SK-N-SH treated with all-trans-retinoic acid at 6 μM for 48 hours (cell line): ENCODE results near the gene CRACR2A.

Experiments
- ATAC-seq: fragments of 200-7000 bp; cut with Tn5 transposase; 3 replicates; pipeline ENCODE4 v1.9.1; 2020; ENCODE audit warnings: mild to moderate bottlenecking, moderate library complexity
- ARNTL ChIP-seq: fragments of 450-650 bp; formaldehyde crosslinking; IDR thresholded peaks from 2 replicates; pipeline ENCODE4 v1.5.0; 2020; ENCODE audit warnings: low read depth, mild to moderate bottlenecking, moderate library complexity, borderline replicate concordance
- BACH2 ChIP-seq: fragments of 250-450 bp; sonication (Bioruptor Pico); IDR thresholded peaks from 2 replicates; pipeline ENCODE4 v1.9.0; 2021; ENCODE audit warnings: mild to moderate bottlenecking, borderline replicate concordance
- CSDC2 ChIP-seq: fragments of 250-450 bp; sonication (Bioruptor Pico); IDR thresholded peaks from 2 replicates; pipeline ENCODE4 v1.5.0; 2020; ENCODE audit warnings: mild to moderate bottlenecking, moderate library complexity
- ESRRG ChIP-seq: fragments of 250-450 bp; sonication (Bioruptor Pico); IDR thresholded peaks from 2 replicates; pipeline ENCODE4 v1.6.1; 2021; ENCODE audit warnings: mild to moderate bottlenecking
- GLIS3 ChIP-seq: fragments of 250-450 bp; sonication (Bioruptor Pico); IDR thresholded peaks from 2 replicates; pipeline ENCODE4 v1.5.0; 2020; ENCODE audit warnings: mild to moderate bottlenecking, moderate library complexity
- ISL1 ChIP-seq: fragments of 250-450 bp; sonication (Bioruptor Pico); IDR thresholded peaks from 2 replicates; pipeline ENCODE4 v2.1.2; 2022; ENCODE audit warnings: mild to moderate bottlenecking, moderate library complexity
- OSR1 ChIP-seq: fragments of 250-450 bp; sonication (Bioruptor Pico); IDR thresholded peaks from 2 replicates; pipeline ENCODE4 v1.8.0; 2022; ENCODE audit warnings: moderate library complexity, mild to moderate bottlenecking, inconsistent platforms
- PPARA ChIP-seq: fragments of 250-450 bp; sonication (Bioruptor Pico); IDR thresholded peaks from 2 replicates; pipeline ENCODE4 v1.5.0; 2020; ENCODE audit warnings: mild to moderate bottlenecking, borderline replicate concordance
- RARB ChIP-seq: fragments of 250-450 bp; sonication (Bioruptor Pico); IDR thresholded peaks from 2 replicates; pipeline ENCODE4 v1.8.0; 2021; ENCODE audit warnings: mild to moderate bottlenecking, moderate library complexity
- SNAI2 ChIP-seq: fragments of 250-450 bp; sonication (Bioruptor Pico); IDR thresholded peaks from 2 replicates; pipeline ENCODE4 v1.5.0; 2020; ENCODE audit warnings: mild to moderate bottlenecking, moderate library complexity
- TCF4 ChIP-seq: fragments of 250-450 bp; sonication (Bioruptor Pico); IDR thresholded peaks from 2 replicates; pipeline ENCODE4 v1.8.0; 2021; ENCODE audit warnings: mild to moderate bottlenecking, moderate library complexity, borderline replicate concordance
- ZC3H10 ChIP-seq: fragments of 250-450 bp; sonication (Bioruptor Pico); IDR thresholded peaks from 2 replicates; pipeline ENCODE4 v1.5.1; 2021; ENCODE audit warnings: mild to moderate bottlenecking, moderate library complexity
- ZFP3 ChIP-seq: fragments of 250-450 bp; sonication (Bioruptor Pico); IDR thresholded peaks from 2 replicates; pipeline ENCODE4 v1.5.0; 2020; ENCODE audit warnings: mild to moderate bottlenecking, moderate library complexity
- ZFP30 ChIP-seq: fragments of 450-650 bp; formaldehyde crosslinking; IDR thresholded peaks from 2 replicates; pipeline ENCODE4 v1.5.0; 2022; ENCODE audit warnings: mild to moderate bottlenecking, moderate library complexity
- ZNF565 ChIP-seq: fragments of 450-650 bp; formaldehyde crosslinking; conservative IDR thresholded peaks from 2 replicates; pipeline ENCODE4 v1.5.0; 2020; ENCODE audit warnings: low read depth, mild to moderate bottlenecking, moderate library complexity
- ZNF8 ChIP-seq: fragments of 450-650 bp; formaldehyde crosslinking; IDR thresholded peaks from 2 replicates; pipeline ENCODE4 v1.5.0; 2020; ENCODE audit warnings: mild to moderate bottlenecking, moderate library complexity
- TF ChIP-seq, protein P1 (sequence below): fragments of 250-450 bp; sonication (Bioruptor Pico); IDR thresholded peaks from 2 replicates; pipeline ENCODE4 v1.5.1; 2020; ENCODE audit warnings: low read depth, mild to moderate bottlenecking, moderate library complexity
- TF ChIP-seq, protein P2 (sequence below): fragments of 250-450 bp; sonication (Bioruptor Pico); IDR thresholded peaks from 2 replicates; pipeline ENCODE4 v1.5.0; 2020; ENCODE audit warnings: mild to moderate bottlenecking, moderate library complexity
- TF ChIP-seq, protein P3 (sequence below): fragments of 250-450 bp; sonication (Bioruptor Pico); IDR thresholded peaks from 2 replicates; pipeline ENCODE4 v1.5.1; 2021; ENCODE audit warnings: mild to moderate bottlenecking, moderate library complexity
- TF ChIP-seq, protein P4 (sequence below): fragments of 250-450 bp; sonication (Bioruptor Pico); IDR thresholded peaks from 2 replicates; pipeline ENCODE4 v1.8.0; 2020; ENCODE audit warnings: mild to moderate bottlenecking, moderate library complexity, borderline replicate concordance
- TF ChIP-seq, protein P5 (sequence below): fragments of 250-450 bp; sonication (Bioruptor Pico); IDR thresholded peaks from 2 replicates; pipeline ENCODE4 v1.8.0; 2021; ENCODE audit warnings: low read depth, mild to moderate bottlenecking, moderate library complexity, borderline replicate concordance

Gene CRACR2A

DNA sequence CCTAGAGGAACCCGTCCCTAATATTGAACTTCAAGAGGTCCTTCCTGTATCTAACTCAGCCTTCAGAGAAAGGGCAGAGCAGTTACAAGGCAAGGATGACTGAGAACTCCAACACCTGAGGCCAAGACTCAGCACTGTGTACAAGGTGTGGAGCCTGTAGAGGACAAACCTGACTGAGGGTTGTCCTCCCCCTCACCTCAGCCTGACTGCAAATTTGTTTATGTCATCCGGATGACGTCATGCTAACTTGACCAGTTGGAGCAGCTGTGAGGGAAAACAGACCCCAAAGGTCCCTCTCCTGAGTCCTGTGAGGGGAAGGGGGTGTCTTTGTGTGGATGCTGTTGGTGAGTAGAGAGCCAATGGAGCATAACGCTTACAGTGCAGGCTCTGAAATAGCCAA, 4.3 kb downstream of the CRACR2A start:
- no peak for TF ChIP-seq ZC3H10
- TF ChIP-seq CSDC2 (CRISPR knock-in tag), result no peak
- TF ChIP-seq, all 23 proteins: peak for 0
- ATAC-seq, result no peak

DNA sequence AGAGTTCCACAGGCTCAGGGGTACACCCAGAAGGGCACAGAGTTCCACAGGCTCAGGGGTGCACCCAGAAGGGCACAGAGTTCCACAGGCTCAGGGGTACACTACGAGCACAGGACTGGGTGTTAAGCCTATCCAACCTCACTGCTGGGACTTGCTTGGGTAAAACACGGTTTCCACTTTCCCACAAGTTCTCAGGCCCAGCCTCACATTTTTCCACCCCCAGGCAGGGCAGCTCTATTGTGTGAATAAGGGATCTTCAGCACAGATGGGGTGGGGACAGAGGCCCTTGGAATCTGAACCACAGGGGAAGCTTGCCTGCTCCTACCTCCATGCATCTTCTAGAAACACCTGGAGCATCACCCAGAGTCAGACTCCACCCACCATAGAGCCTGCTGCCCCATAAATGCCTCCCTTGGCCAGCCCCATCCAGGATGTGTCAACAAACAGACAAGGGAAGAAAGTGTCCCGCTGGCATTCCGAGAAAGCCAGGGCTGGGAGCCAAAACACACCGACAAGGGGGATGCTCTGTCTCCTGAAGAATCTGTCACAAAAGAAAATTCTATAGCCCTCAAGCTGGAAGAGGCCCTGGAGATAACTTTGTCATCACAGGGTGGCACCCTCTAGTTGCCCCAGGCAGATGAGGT, 4.8 kb downstream of the CRACR2A start:
- ATAC-seq, result no peak
- TF ChIP-seq TCF4, result no peak

DNA sequence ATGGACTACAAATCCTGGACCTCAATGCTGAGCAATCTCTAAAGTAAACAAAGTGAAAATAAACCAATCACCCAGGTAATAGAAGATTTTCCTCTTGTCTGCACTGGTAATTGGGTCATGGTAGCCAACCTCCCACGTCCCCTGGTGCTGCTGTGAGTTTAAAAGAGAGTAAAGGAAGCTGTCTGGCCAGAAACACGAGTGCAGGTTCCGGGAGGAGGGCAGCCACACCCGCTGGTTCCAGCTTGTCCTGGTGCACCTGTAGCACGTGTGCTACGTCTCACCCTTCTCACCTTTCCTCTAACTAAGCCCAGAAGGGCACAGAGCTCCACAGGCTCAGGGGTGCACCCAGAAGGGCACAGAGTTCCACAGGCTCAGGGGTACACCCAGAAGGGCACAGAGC, 5.4 kb downstream of the CRACR2A start:
- ATAC-seq, result no peak
- TF ChIP-seq TCF4 (no peak), ARNTL (CRISPR knock-in tag) (no peak), ZNF8 (no peak), SNAI2 (CRISPR knock-in tag) (no peak), ZNF565 (CRISPR knock-in tag) (no peak)
- TF ChIP-seq, protein P1, sequence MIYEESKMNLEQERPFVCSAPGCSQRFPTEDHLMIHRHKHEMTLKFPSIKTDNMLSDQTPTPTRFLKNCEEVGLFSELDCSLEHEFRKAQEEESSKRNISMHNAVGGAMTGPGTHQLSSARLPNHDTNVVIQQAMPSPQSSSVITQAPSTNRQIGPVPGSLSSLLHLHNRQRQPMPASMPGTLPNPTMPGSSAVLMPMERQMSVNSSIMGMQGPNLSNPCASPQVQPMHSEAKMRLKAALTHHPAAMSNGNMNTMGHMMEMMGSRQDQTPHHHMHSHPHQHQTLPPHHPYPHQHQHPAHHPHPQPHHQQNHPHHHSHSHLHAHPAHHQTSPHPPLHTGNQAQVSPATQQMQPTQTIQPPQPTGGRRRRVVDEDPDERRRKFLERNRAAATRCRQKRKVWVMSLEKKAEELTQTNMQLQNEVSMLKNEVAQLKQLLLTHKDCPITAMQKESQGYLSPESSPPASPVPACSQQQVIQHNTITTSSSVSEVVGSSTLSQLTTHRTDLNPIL (CRISPR knock-in tag), result no peak

DNA sequence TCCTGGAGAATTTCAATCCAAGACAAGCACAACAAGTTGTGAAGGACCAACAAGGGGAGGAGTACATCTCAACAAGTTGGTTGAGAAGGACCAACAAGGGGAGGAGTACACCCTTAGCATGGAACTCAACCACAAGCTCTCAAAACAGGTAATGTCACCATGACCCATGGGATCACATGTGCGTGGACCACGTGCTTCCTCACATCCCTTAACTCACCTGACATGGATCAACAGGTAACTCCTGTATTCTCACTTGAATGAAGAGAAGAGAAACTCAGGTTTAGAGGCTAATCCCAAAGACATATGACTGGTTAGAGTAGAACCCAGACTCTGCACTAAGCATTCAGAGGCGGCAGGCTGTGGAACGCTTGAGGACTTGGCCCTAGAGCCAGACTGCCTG, 6.2 kb downstream of the CRACR2A start:
- no peak for ATAC-seq
- TF ChIP-seq ARNTL (CRISPR knock-in tag) (no peak), GLIS3 (no peak)

DNA sequence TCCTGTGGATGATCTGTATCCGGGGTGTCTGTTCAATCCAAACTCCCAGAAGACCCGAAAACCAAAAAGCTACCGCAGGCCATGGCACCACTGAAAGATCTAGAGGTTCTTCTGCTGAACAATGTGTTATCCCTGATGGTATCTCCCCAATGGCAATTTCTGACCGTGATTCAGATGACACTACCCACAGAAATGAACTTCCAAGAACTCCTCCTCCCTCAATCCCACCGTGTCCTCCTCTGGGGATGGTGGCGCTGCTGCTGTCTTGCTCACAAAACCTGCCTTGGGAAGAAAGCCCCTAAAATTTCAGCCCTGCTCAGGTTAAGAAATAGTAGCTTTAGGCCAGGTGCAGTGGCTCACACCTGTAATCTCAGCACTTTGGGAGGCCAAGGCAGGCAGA, 7.8 kb downstream of the CRACR2A start:
- no peak for ATAC-seq

More for the DNA sequence above, 7.8 kb downstream of the CRACR2A start:
- no peak for TF ChIP-seq ZFP3 (CRISPR knock-in tag)
- TF ChIP-seq BACH2 (CRISPR knock-in tag), result no peak
- no peak for TF ChIP-seq RARB (CRISPR knock-in tag)
- TF ChIP-seq, protein P2, sequence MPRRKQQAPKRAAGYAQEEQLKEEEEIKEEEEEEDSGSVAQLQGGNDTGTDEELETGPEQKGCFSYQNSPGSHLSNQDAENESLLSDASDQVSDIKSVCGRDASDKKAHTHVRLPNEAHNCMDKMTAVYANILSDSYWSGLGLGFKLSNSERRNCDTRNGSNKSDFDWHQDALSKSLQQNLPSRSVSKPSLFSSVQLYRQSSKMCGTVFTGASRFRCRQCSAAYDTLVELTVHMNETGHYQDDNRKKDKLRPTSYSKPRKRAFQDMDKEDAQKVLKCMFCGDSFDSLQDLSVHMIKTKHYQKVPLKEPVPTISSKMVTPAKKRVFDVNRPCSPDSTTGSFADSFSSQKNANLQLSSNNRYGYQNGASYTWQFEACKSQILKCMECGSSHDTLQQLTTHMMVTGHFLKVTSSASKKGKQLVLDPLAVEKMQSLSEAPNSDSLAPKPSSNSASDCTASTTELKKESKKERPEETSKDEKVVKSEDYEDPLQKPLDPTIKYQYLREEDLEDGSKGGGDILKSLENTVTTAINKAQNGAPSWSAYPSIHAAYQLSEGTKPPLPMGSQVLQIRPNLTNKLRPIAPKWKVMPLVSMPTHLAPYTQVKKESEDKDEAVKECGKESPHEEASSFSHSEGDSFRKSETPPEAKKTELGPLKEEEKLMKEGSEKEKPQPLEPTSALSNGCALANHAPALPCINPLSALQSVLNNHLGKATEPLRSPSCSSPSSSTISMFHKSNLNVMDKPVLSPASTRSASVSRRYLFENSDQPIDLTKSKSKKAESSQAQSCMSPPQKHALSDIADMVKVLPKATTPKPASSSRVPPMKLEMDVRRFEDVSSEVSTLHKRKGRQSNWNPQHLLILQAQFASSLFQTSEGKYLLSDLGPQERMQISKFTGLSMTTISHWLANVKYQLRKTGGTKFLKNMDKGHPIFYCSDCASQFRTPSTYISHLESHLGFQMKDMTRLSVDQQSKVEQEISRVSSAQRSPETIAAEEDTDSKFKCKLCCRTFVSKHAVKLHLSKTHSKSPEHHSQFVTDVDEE, result no peak
- no peak for TF ChIP-seq ISL1 (CRISPR knock-in tag)
- no peak for TF ChIP-seq ZC3H10
- TF ChIP-seq, protein P3, sequence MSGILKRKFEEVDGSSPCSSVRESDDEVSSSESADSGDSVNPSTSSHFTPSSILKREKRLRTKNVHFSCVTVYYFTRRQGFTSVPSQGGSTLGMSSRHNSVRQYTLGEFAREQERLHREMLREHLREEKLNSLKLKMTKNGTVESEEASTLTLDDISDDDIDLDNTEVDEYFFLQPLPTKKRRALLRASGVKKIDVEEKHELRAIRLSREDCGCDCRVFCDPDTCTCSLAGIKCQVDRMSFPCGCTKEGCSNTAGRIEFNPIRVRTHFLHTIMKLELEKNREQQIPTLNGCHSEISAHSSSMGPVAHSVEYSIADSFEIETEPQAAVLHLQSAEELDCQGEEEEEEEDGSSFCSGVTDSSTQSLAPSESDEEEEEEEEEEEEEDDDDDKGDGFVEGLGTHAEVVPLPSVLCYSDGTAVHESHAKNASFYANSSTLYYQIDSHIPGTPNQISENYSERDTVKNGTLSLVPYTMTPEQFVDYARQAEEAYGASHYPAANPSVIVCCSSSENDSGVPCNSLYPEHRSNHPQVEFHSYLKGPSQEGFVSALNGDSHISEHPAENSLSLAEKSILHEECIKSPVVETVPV, result no peak
- TF ChIP-seq, protein P1 (CRISPR knock-in tag), result no peak
- no peak for TF ChIP-seq ZNF8
- no peak for TF ChIP-seq SNAI2 (CRISPR knock-in tag)
- no peak for TF ChIP-seq ESRRG (CRISPR knock-in tag)
- no peak for TF ChIP-seq CSDC2 (CRISPR knock-in tag)
- TF ChIP-seq, protein P4, sequence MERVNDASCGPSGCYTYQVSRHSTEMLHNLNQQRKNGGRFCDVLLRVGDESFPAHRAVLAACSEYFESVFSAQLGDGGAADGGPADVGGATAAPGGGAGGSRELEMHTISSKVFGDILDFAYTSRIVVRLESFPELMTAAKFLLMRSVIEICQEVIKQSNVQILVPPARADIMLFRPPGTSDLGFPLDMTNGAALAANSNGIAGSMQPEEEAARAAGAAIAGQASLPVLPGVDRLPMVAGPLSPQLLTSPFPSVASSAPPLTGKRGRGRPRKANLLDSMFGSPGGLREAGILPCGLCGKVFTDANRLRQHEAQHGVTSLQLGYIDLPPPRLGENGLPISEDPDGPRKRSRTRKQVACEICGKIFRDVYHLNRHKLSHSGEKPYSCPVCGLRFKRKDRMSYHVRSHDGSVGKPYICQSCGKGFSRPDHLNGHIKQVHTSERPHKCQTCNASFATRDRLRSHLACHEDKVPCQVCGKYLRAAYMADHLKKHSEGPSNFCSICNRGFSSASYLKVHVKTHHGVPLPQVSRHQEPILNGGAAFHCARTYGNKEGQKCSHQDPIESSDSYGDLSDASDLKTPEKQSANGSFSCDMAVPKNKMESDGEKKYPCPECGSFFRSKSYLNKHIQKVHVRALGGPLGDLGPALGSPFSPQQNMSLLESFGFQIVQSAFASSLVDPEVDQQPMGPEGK (CRISPR knock-in tag), result no peak
- TF ChIP-seq ARNTL (CRISPR knock-in tag), result no peak
- no peak for TF ChIP-seq ZFP30 (CRISPR knock-in tag)
- TF ChIP-seq OSR1, result no peak
- no peak for TF ChIP-seq GLIS3
- TF ChIP-seq, protein P5, sequence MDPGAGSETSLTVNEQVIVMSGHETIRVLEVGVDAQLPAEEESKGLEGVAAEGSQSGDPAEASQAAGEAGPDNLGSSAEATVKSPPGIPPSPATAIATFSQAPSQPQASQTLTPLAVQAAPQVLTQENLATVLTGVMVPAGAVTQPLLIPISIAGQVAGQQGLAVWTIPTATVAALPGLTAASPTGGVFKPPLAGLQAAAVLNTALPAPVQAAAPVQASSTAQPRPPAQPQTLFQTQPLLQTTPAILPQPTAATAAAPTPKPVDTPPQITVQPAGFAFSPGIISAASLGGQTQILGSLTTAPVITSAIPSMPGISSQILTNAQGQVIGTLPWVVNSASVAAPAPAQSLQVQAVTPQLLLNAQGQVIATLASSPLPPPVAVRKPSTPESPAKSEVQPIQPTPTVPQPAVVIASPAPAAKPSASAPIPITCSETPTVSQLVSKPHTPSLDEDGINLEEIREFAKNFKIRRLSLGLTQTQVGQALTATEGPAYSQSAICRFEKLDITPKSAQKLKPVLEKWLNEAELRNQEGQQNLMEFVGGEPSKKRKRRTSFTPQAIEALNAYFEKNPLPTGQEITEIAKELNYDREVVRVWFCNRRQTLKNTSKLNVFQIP (CRISPR knock-in tag), result no peak
- TF ChIP-seq PPARA (CRISPR knock-in tag), result no peak
- no peak for TF ChIP-seq ZNF565 (CRISPR knock-in tag)
